Measurements from ENCODE around the gene MORN1.

DNA sequence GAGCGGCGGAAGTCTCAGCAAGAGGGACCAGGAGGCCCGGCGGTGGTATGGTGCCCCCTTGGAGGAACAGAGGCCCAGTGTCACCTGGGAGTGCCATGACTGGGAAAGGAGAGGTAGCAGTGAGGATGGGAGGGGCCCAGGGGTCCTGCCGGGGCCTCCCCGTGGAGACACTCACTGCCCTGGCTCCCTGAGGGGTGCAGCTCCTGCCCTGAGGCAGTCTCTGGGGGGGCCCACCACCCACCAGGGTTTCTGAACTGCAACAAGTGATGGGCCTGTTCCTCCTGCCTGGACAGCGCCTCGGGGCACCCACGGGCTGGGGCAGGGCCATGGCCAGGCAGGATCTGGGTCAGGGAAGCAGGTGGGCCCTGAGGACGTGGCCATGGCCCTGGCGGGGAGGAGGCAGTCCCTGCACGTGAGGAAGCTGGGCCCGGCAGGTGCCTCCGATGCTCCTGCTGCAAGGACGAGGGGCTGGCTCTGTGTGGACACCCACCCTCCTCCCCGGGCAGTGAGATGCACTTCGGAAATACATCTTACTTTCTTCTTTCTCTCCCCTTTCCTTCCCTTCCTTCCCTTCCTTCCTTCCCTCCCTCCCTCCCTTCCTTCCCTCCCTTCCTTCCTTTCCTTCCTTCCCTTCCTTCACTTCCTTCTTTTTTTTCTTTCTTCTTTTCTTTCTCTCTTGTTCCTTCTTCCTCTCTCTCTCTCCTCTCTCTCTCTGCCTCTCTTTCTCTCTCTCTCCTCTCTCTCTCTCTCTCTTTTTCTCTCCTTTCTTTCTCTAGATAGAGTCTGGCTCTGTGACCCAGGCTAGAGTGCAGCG lies 66.6 kb downstream of the MORN1 start:
- TF ChIP-seq BACH1 (tag; IDR thresholded peaks at IDR 0.05) = no peak
- TF ChIP-seq TAF1 (IDR thresholded peaks at IDR 0.05; ENCODE audit: control insufficient read depth, extremely low read depth, insufficient read depth, low read length, severe bottlenecking) = no peak

All from K562 (cell line).